ENCODE measurements around the gene PRR29.

PRR29 gene

GRCh38 chr17:63998050-63998720 lies at the start of gene PRR29:
Gene PRR29, plus strand, starts transcription at chr17:63998351. Its CDS starts 14 bp downstream, at chr17:63998365.
- DNase-seq (ENCODE audit: low spot score): peak; percentile 71

- no peak for DNase-seq (ENCODE audit: low spot score)
These were observed 49.6 kb upstream of the PRR29 start for GRCh38 chr17:63948521-63948920.

- no peak for DNase-seq (ENCODE audit: low spot score)
These were observed 48.4 kb upstream of the PRR29 start for GRCh38 chr17:63949576-63950250.

- DNase-seq (ENCODE audit: low spot score): peak; percentile 37
These were observed 46.9 kb upstream of the PRR29 start for GRCh38 chr17:63950940-63951907.

GRCh38 chr17:63954402-63955063 lies 43.6 kb upstream of the PRR29 start:
- no peak for DNase-seq (ENCODE audit: low spot score)

- DNase-seq (ENCODE audit: low spot score): no peak
These were observed 42.9 kb upstream of the PRR29 start for GRCh38 chr17:63955232-63955631.

- no peak for DNase-seq (ENCODE audit: low spot score)
These were observed 42.4 kb upstream of the PRR29 start for GRCh38 chr17:63955791-63956190.

- no peak for DNase-seq (ENCODE audit: low spot score)
These were observed 41.7 kb upstream of the PRR29 start for GRCh38 chr17:63956296-63956920.

- DNase-seq (ENCODE audit: low spot score): no peak
These were observed 38.1 kb upstream of the PRR29 start for GRCh38 chr17:63960006-63960405.

- DNase-seq (ENCODE audit: low spot score): no peak
These were observed 37.7 kb upstream of the PRR29 start for GRCh38 chr17:63960430-63960829.

GRCh38 chr17:63961355-63962212 lies 36.6 kb upstream of the PRR29 start:
- DNase-seq (ENCODE audit: low spot score): peak; percentile 42

GRCh38 chr17:63962298-63962744 lies 35.8 kb upstream of the PRR29 start:
- DNase-seq (ENCODE audit: low spot score): no peak

GRCh38 chr17:63963123-63963522 lies 35.0 kb upstream of the PRR29 start:
- DNase-seq (ENCODE audit: low spot score): no peak

- no peak for DNase-seq (ENCODE audit: low spot score)
These were observed 31.4 kb upstream of the PRR29 start for GRCh38 chr17:63966646-63967264.

GRCh38 chr17:63967953-63968352 lies 30.2 kb upstream of the PRR29 start:
- no peak for DNase-seq (ENCODE audit: low spot score)

GRCh38 chr17:63969278-63969677 lies 28.9 kb upstream of the PRR29 start:
- DNase-seq (ENCODE audit: low spot score): no peak

GRCh38 chr17:63972796-63973195 lies 25.4 kb upstream of the PRR29 start, which contains the start of gene SCN4A:
Gene SCN4A, minus strand, starts transcription at chr17:63972918. Its CDS starts 77 bp downstream, at chr17:63972841.
- DNase-seq (ENCODE audit: low spot score): no peak

GRCh38 chr17:63973247-63973646 lies 24.9 kb upstream of the PRR29 start:
- no peak for DNase-seq (ENCODE audit: low spot score)

- DNase-seq (ENCODE audit: low spot score): peak; percentile 28
These were observed 24.1 kb upstream of the PRR29 start for GRCh38 chr17:63973930-63974593.
